Measurements from ENCODE around the gene NPW. TPM values are rescaled to one million over a fixed set of nuclear protein-coding genes. Genes with fewer than 3 reads are reported as not detected.

The NPW gene
- total and polyA plus RNA-seq, 9 of the 15 experiments (the other 6 are each of a cell fraction or from before 2014, with no cell fraction given) = 0.14 to 4.0 (median 2.6) TPM; not detected in 4

DNA sequence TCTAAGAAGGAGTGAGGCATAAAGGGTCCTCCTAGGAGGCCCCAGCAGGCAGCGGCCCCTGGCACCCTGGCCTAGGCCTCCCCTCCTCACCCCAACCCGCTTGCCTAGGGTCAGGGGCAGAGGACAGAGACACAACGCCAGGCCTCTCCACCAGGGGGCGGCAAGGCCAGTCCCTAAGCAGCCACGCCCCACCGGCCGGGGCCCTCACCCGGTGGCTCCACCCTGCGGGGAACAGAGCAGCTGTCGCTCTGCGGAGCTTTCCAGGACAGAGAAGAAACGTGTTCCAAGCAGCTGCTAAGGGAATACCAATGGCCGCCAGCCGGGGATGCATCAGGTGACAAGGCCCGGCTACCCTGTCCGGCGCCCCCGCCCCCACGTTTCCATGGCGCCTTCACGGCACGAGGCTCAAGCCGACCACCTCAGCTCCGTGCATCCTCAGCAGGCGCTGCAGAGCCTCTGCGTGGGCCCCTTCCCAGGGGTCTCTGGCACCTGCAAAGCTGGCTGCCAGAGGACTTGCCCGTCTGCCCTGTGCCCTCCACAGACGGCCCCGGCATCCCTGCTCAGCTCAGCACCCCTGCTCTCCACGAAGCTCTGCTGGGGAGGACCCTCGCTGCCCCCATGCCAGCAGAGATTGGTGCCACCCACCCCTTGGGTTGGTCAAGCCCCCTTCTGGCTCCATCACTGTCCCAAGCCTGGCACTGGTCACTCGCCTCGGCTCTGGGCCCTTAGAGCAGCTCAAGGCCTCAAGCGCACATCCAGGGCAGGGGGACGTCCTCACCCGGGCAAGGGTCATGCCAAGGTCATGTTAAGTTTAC is 15.6 kb upstream of the NPW start (continued):
- TF ChIP-seq FOXM1 (IDR thresholded peaks at IDR 0.05; ENCODE audit: low read depth) (no peak), FOXM1 (CRISPR knock-in tag; IDR thresholded peaks at IDR 0.05; ENCODE audit: low read depth) (no peak), SMARCC2 (IDR thresholded peaks at IDR 0.05; ENCODE audit: low read depth) (no peak), C11orf30 (IDR thresholded peaks at IDR 0.05; ENCODE audit: low read depth) (no peak), ZNF764 (CRISPR knock-in tag; IDR thresholded peaks at IDR 0.05; ENCODE audit: low read depth) (no peak), TAF15 (IDR thresholded peaks at IDR 0.05; ENCODE audit: low read depth, low read length) (no peak), KAT8 (IDR thresholded peaks at IDR 0.05; ENCODE audit: low read depth) (no peak), TCFL5 (CRISPR knock-in tag; conservative IDR thresholded peaks at IDR 0.05) (no peak), ZZZ3 (IDR thresholded peaks at IDR 0.05) (no peak), RAD21 (CRISPR knock-in tag; conservative IDR thresholded peaks at IDR 0.05 in 1 of 2, IDR thresholded peaks at IDR 0.05 in 1 of 2) (peak; percentile 61 to 73), MXI1 (IDR thresholded peaks at IDR 0.05; ENCODE audit: low read depth, low read length) (peak; percentile 87), ADNP (tag; IDR thresholded peaks at IDR 0.05) (no peak), ZNF165 (CRISPR knock-in tag; IDR thresholded peaks at IDR 0.05; ENCODE audit: borderline replicate concordance) (no peak), SMARCA5 (IDR thresholded peaks at IDR 0.05) (no peak), ID3 (CRISPR knock-in tag; IDR thresholded peaks at IDR 0.05) (no peak), ID3 (tag; IDR thresholded peaks at IDR 0.05) (no peak), ZNF197 (CRISPR knock-in tag; IDR thresholded peaks at IDR 0.05; ENCODE audit: low read depth) (no peak), CEBPZ (IDR thresholded peaks at IDR 0.05; ENCODE audit: borderline replicate concordance, low read depth, low read length) (no peak), STAT5B (CRISPR knock-in tag; IDR thresholded peaks at IDR 0.05) (no peak), GABPA (tag; conservative IDR thresholded peaks at IDR 0.05; ENCODE audit: low read depth) (no peak), BRD9 (IDR thresholded peaks at IDR 0.05; ENCODE audit: low read depth, partially characterized antibody) (no peak), MECOM (CRISPR knock-in tag; IDR thresholded peaks at IDR 0.05) (no peak), RFX5 (IDR thresholded peaks at IDR 0.05; ENCODE audit: low read depth, low read length) (no peak)
- TF ChIP-seq, protein P1, sequence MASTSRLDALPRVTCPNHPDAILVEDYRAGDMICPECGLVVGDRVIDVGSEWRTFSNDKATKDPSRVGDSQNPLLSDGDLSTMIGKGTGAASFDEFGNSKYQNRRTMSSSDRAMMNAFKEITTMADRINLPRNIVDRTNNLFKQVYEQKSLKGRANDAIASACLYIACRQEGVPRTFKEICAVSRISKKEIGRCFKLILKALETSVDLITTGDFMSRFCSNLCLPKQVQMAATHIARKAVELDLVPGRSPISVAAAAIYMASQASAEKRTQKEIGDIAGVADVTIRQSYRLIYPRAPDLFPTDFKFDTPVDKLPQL (IDR thresholded peaks at IDR 0.05; ENCODE audit: extremely low read depth, insufficient read length) = no peak

Measured in K562 (cell line).